SU-DHL-6 (cell line): Measurements from ENCODE around the gene ZXDC.

Experiments used
- H2AFZ ChIP-seq: fragments of 200-600 bp; sonication (generic); 2 replicates; pipeline ENCODE4 v1.6.1; 2014; ENCODE audit warnings: low read depth, mild to moderate bottlenecking, moderate library complexity, mixed read lengths, antibody characterized with exemption, low read length; ENCODE audit not compliant: severe bottlenecking
- H3F3A ChIP-seq: fragments of 200-600 bp; shearing (Covaris generic); 2 replicates; pipeline ENCODE4 v1.6.0; 2016; ENCODE audit warnings: antibody characterized with exemption, mild to moderate bottlenecking; ENCODE audit not compliant: insufficient read depth
- H3K27ac ChIP-seq: fragments of 200-600 bp; sonication (generic); 2 replicates; pipeline ENCODE4 v1.5.1; 2016; ENCODE audit warnings: low read depth, mild to moderate bottlenecking, low read length, moderate library complexity, mixed read lengths
- H3K27me3 ChIP-seq: fragments of 200-600 bp; sonication (generic), shearing (Covaris generic); 2 replicates; pipeline ENCODE4 v1.6.0; 2014; ENCODE audit warnings: mild to moderate bottlenecking, low read length
- H3K36me3 ChIP-seq: fragments of 200-600 bp; sonication (generic); 2 replicates; pipeline ENCODE4 v1.6.1; 2014; ENCODE audit warnings: mild to moderate bottlenecking, low read length, mixed read lengths
- H3K4me2 ChIP-seq: fragments of 300-600, 200-600 bp; shearing (Covaris generic), sonication (generic); 2 replicates; pipeline ENCODE4 v1.6.0; 2014; ENCODE audit warnings: low read length, low read depth, mild to moderate bottlenecking; ENCODE audit not compliant: poor library complexity, severe bottlenecking
- H3K4me3 ChIP-seq: fragments of 200-600 bp; sonication (generic); 2 replicates; pipeline ENCODE4 v1.5.1; 2014; ENCODE audit warnings: antibody characterized with exemption, low read length, mild to moderate bottlenecking, mixed read lengths; ENCODE audit not compliant: insufficient read depth, poor library complexity, severe bottlenecking
- H3K79me2 ChIP-seq: fragments of 200-600 bp; sonication (generic); 2 replicates; pipeline ENCODE4 v1.6.1; 2014; ENCODE audit warnings: mild to moderate bottlenecking, low read length, moderate library complexity; ENCODE audit not compliant: insufficient read depth
- H3K9ac ChIP-seq: fragments of 200-600 bp; sonication (generic); 2 replicates; pipeline ENCODE4 v1.7.0; 2014; ENCODE audit warnings: mild to moderate bottlenecking, low read length
- H3K9me2 ChIP-seq: fragments of 200-600 bp; sonication (generic); replicated peaks from 2 replicates; pipeline ENCODE4 v1.6.1; 2014; ENCODE audit warnings: low read length; ENCODE audit not compliant: insufficient read depth
- H3K9me3 ChIP-seq: fragments of 200-600 bp; sonication (generic); 2 replicates; pipeline ENCODE4 v1.6.1; 2014; ENCODE audit warnings: low read length, mixed read lengths; ENCODE audit not compliant: insufficient read depth
- H4K20me1 ChIP-seq: fragments of 200-600 bp; sonication (generic); 2 replicates; pipeline ENCODE4 v1.6.1; 2014; ENCODE audit warnings: low read depth, mild to moderate bottlenecking, antibody characterized with exemption, low read length, moderate library complexity, mixed read lengths
- CTCF ChIP-seq: fragments of 200-600 bp; sonication (generic); IDR thresholded peaks from one replicate; pipeline ENCODE4 v1.5.1; 2017; ENCODE audit warnings: antibody characterized with exemption, mild to moderate bottlenecking, low read length, moderate library complexity; ENCODE audit not compliant: insufficient read depth, poor library complexity, severe bottlenecking
- EZH2phosphoT487 ChIP-seq: fragments of 200-600 bp; sonication (generic), shearing (Covaris generic); conservative IDR thresholded peaks from 2 replicates; pipeline ENCODE4 v1.6.1; 2018; ENCODE audit warnings: mild to moderate bottlenecking, antibody characterized with exemption, low read length, moderate library complexity, mixed read lengths

Gene ZXDC

GRCh38 chr3:126446301-126446700 lies 29.4 kb downstream of the ZXDC start:
- Histone ChIP-seq H3K4me2 (no peak overlapping the region), H3F3A (no peaks in the 10 kb centered on the region), H3K9me2 (no peaks in the 10 kb centered on the region), H3K36me3 (no peaks in the 10 kb centered on the region), H2AFZ (no peak overlapping the region), H3K79me2 (no peaks in the 10 kb centered on the region), H3K27me3 (no peaks in the 10 kb centered on the region), H3K9me3 (no peaks in the 10 kb centered on the region), H3K4me3 (no peak overlapping the region), H4K20me1 (no peaks in the 10 kb centered on the region), H3K9ac (no peak overlapping the region), H3K27ac (no peak overlapping the region)
- TF ChIP-seq CTCF, result no peak
- TF ChIP-seq EZH2phosphoT487, result no peak

GRCh38 chr3:126445506-126445905 lies 30.2 kb downstream of the ZXDC start:
- H2AFZ ChIP-seq, result no peak overlapping the region
- H3K4me3 ChIP-seq, result no peak overlapping the region
- H3K9ac ChIP-seq, result no peak overlapping the region
- no peaks in the 10 kb centered on the region for H3K27me3 ChIP-seq
- no peaks in the 10 kb centered on the region for H3K79me2 ChIP-seq
- no peaks in the 10 kb centered on the region for H3K9me2 ChIP-seq
- TF ChIP-seq CTCF (no peak), EZH2phosphoT487 (no peak)
- H3K27ac ChIP-seq, result no peak overlapping the region
- H3K36me3 ChIP-seq, result no peaks in the 10 kb centered on the region
- H3K9me3 ChIP-seq, result no peaks in the 10 kb centered on the region
- H4K20me1 ChIP-seq, result no peaks in the 10 kb centered on the region
- no peak overlapping the region for H3K4me2 ChIP-seq
- H3F3A ChIP-seq, result no peaks in the 10 kb centered on the region

- TF ChIP-seq EZH2phosphoT487 (no peak), CTCF (no peak)
- Histone ChIP-seq H3K79me2 (no peaks in the 10 kb centered on the region), H2AFZ (no peak overlapping the region), H3K4me2 (no peak overlapping the region), H3K27ac (no peak overlapping the region), H3K9me3 (no peaks in the 10 kb centered on the region), H3K27me3 (no peaks in the 10 kb centered on the region), H3F3A (no peaks in the 10 kb centered on the region), H3K36me3 (no peaks in the 10 kb centered on the region), H4K20me1 (no peaks in the 10 kb centered on the region), H3K9ac (no peak overlapping the region), H3K4me3 (no peak overlapping the region), H3K9me2 (no peaks in the 10 kb centered on the region)
Measured at GRCh38 chr3:126442856-126443242, 32.8 kb downstream of the ZXDC start.
